ENCODE data around the gene PDHX. TPM values are rescaled to one million over a fixed set of nuclear protein-coding genes. Genes with fewer than 3 reads are reported as not detected.

Gene PDHX
- total and polyA plus RNA-seq, 4 donors, result 14.9 to 35.2 (median 24.0) TPM

- Histone ChIP-seq H3K27me3 (ENCODE audit: control insufficient read depth in 4 of 4, insufficient read depth in 4 of 4, low read length in 3 of 4) (no peaks in the 10 kb centered on the region), H3K4me1 (ENCODE audit: control insufficient read depth in 4 of 4, insufficient read depth in 4 of 4, low read length in 3 of 4) (peaks cover 0 to 9% (median 2%) of the 10 kb centered on the region in 4 donors), H3K4me3 (ENCODE audit: low read depth in 1 of 3, low read length in 3 of 3) (no peak overlapping the region), H3K36me3 (ENCODE audit: control insufficient read depth in 4 of 4, insufficient read depth in 3 of 4, low read depth in 1 of 4, low read length in 3 of 4) (no peaks in the 10 kb centered on the region), H3K9ac (ENCODE audit: low read depth in 1 of 2, low read length in 2 of 2) (no peak overlapping the region), H3K9me3 (ENCODE audit: control insufficient read depth in 4 of 4, low read length in 3 of 4) (no peaks in the 10 kb centered on the region), H3K27ac (ENCODE audit: low read depth in 1 of 2, low read length in 2 of 2) (no peak overlapping the region)
- WGBS, result 77% methylated on average over 8 of the region's 8 CpGs
- TF ChIP-seq RAD21 (IDR thresholded peaks at IDR 0.05) (no peak), JUND (IDR thresholded peaks at IDR 0.05) (no peak), REST (IDR thresholded peaks at IDR 0.05) (no peak), FOXA1 (IDR thresholded peaks at IDR 0.05) (no peak), EGR1 (IDR thresholded peaks at IDR 0.05; ENCODE audit: low read depth in 2 of 2) (no peak), HNF4A (conservative IDR thresholded peaks at IDR 0.05) (no peak), RXRA (IDR thresholded peaks at IDR 0.05) (no peak), ZBTB33 (IDR thresholded peaks at IDR 0.05) (no peak), GABPA (IDR thresholded peaks at IDR 0.05 in 1 of 2, conservative IDR thresholded peaks at IDR 0.05 in 1 of 2) (no peak), ATF3 (IDR thresholded peaks at IDR 0.05) (no peak)
- TF ChIP-seq, protein P1, sequence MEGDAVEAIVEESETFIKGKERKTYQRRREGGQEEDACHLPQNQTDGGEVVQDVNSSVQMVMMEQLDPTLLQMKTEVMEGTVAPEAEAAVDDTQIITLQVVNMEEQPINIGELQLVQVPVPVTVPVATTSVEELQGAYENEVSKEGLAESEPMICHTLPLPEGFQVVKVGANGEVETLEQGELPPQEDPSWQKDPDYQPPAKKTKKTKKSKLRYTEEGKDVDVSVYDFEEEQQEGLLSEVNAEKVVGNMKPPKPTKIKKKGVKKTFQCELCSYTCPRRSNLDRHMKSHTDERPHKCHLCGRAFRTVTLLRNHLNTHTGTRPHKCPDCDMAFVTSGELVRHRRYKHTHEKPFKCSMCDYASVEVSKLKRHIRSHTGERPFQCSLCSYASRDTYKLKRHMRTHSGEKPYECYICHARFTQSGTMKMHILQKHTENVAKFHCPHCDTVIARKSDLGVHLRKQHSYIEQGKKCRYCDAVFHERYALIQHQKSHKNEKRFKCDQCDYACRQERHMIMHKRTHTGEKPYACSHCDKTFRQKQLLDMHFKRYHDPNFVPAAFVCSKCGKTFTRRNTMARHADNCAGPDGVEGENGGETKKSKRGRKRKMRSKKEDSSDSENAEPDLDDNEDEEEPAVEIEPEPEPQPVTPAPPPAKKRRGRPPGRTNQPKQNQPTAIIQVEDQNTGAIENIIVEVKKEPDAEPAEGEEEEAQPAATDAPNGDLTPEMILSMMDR (IDR thresholded peaks at IDR 0.05; ENCODE audit: low read depth, low read length, missing input control), result no peak
- DNase-seq (ENCODE audit: low spot score), result no peak
Measured at GRCh38 chr11:35006389-35007128, 90.1 kb downstream of the PDHX start.

- WGBS, result 78% methylated on average over 2 of the region's 2 CpGs
- Histone ChIP-seq H3K4me1 (ENCODE audit: control insufficient read depth in 4 of 4, insufficient read depth in 4 of 4, low read length in 3 of 4) (peaks cover 0 to 9% (median 2%) of the 10 kb centered on the region in 4 donors), H3K27me3 (ENCODE audit: control insufficient read depth in 4 of 4, insufficient read depth in 4 of 4, low read length in 3 of 4) (no peaks in the 10 kb centered on the region), H3K9ac (ENCODE audit: low read depth in 1 of 2, low read length in 2 of 2) (no peak overlapping the region), H3K4me3 (ENCODE audit: low read depth in 1 of 3, low read length in 3 of 3) (no peak overlapping the region), H3K9me3 (ENCODE audit: control insufficient read depth in 4 of 4, low read length in 3 of 4) (no peaks in the 10 kb centered on the region), H3K27ac (ENCODE audit: low read depth in 1 of 2, low read length in 2 of 2) (no peak overlapping the region), H3K36me3 (ENCODE audit: control insufficient read depth in 4 of 4, insufficient read depth in 3 of 4, low read depth in 1 of 4, low read length in 3 of 4) (no peaks in the 10 kb centered on the region)
- TF ChIP-seq GABPA (IDR thresholded peaks at IDR 0.05 in 1 of 2, conservative IDR thresholded peaks at IDR 0.05 in 1 of 2), result no peak
- TF ChIP-seq ATF3 (IDR thresholded peaks at IDR 0.05), result no peak
- no peak for TF ChIP-seq HNF4A (conservative IDR thresholded peaks at IDR 0.05)
- no peak for TF ChIP-seq RXRA (IDR thresholded peaks at IDR 0.05)
- TF ChIP-seq, protein P1 (IDR thresholded peaks at IDR 0.05; ENCODE audit: low read depth, low read length, missing input control), result no peak
- no peak for TF ChIP-seq YY1 (IDR thresholded peaks at IDR 0.05)
- no peak for TF ChIP-seq SP1 (IDR thresholded peaks at IDR 0.05)
- TF ChIP-seq NR2F2 (IDR thresholded peaks at IDR 0.05), result no peak
- TF ChIP-seq JUND (IDR thresholded peaks at IDR 0.05), result no peak
- no peak for TF ChIP-seq ZBTB33 (IDR thresholded peaks at IDR 0.05)
- TF ChIP-seq FOXA1 (IDR thresholded peaks at IDR 0.05), result no peak
- no peak for DNase-seq (ENCODE audit: low spot score)
Measured at GRCh38 chr11:35007277-35007676, 90.9 kb downstream of the PDHX start.
